Breast epithelium (tissue), 3 donors: Measurements from ENCODE around the gene NRXN3.

ENCODE experiments used
- POLR2A ChIP-seq: fragments of 450-650 bp; IDR thresholded peaks from one replicate; pipeline ENCODE4 v1.6.1; 2016; ENCODE audit warnings: antibody characterized with exemption, mild to moderate bottlenecking, moderate library complexity
- POLR2AphosphoS5 ChIP-seq, 3 donors: sonication (generic); formaldehyde crosslinking; IDR thresholded peaks; one replicate each; pipeline ENCODE4 v1.6.1; 2017; ENCODE audit warnings: antibody characterized with exemption in 3 of 3
- TF ChIP-seq, protein P1 (sequence below), 3 donors: fragments of 450-650 bp; IDR thresholded peaks; one replicate each; pipeline ENCODE4 v1.5.1; 2016 to 2017; ENCODE audit warnings: antibody characterized with exemption in 3 of 3, mild to moderate bottlenecking in 3 of 3, moderate library complexity in 3 of 3

- TF ChIP-seq, protein P1, sequence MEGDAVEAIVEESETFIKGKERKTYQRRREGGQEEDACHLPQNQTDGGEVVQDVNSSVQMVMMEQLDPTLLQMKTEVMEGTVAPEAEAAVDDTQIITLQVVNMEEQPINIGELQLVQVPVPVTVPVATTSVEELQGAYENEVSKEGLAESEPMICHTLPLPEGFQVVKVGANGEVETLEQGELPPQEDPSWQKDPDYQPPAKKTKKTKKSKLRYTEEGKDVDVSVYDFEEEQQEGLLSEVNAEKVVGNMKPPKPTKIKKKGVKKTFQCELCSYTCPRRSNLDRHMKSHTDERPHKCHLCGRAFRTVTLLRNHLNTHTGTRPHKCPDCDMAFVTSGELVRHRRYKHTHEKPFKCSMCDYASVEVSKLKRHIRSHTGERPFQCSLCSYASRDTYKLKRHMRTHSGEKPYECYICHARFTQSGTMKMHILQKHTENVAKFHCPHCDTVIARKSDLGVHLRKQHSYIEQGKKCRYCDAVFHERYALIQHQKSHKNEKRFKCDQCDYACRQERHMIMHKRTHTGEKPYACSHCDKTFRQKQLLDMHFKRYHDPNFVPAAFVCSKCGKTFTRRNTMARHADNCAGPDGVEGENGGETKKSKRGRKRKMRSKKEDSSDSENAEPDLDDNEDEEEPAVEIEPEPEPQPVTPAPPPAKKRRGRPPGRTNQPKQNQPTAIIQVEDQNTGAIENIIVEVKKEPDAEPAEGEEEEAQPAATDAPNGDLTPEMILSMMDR (IDR thresholded peaks at IDR 0.05) = no peak
- TF ChIP-seq POLR2AphosphoS5 (IDR thresholded peaks at IDR 0.05) (no peak), POLR2A (no peak)
Measured at GRCh38 chr14:78805570-78805969, 635.4 kb downstream of the NRXN3 start.
